Heart left ventricle (tissue), 16 donors: ENCODE measurements around the gene LTB4R. TPM values are rescaled to one million over a fixed set of nuclear protein-coding genes. Genes with fewer than 3 reads are reported as not detected.

Experiments used
- ATAC-seq, 4 donors: fragments of 200-7000 bp; cut with Tn5 transposase; one replicate each; pipeline ENCODE4 v1.9.1; 2020 to 2022; ENCODE audit warnings: moderate library complexity in 4 of 4, mild to moderate bottlenecking in 3 of 4, moderate number of reproducible peaks in 1 of 4
- DNase-seq, 5 donors: peaks; one replicate each; pipeline ENCODE4 v3.0.0-alpha.2; 2020
- H3K27ac ChIP-seq, 12 donors: fragments of 200-600 bp; sonication (generic) in 4 of 12; one replicate each; pipeline versions ENCODE4 v1.5.0 to v1.8.0; 2016 to 2022; ENCODE audit warnings: mild to moderate bottlenecking in 2 of 12
- H3K27me3 ChIP-seq, 9 donors: fragments of 200-600 bp; sonication (generic) in 2 of 9; one replicate each; pipeline versions ENCODE4 v1.5.1 to v1.8.0; 2016 to 2022; ENCODE audit warnings: mild to moderate bottlenecking in 3 of 9
- H3K36me3 ChIP-seq, 9 donors: fragments of 200-600 bp; sonication (generic) in 2 of 9; one replicate each; pipeline versions ENCODE4 v1.5.0 to v1.8.0; 2018 to 2022; ENCODE audit warnings: mild to moderate bottlenecking in 2 of 9
- H3K4me1 ChIP-seq, 12 donors: fragments of 200-600 bp; sonication (generic) in 4 of 12; one replicate each; pipeline versions ENCODE4 v1.5.0 to v1.8.0; 2016 to 2022; ENCODE audit warnings: mild to moderate bottlenecking in 3 of 12
- H3K4me3 ChIP-seq, 12 donors: fragments of 200-600 bp; sonication (generic) in 4 of 12; one replicate each; pipeline versions ENCODE4 v1.5.0 to v1.8.0; 2017 to 2022; ENCODE audit warnings: mild to moderate bottlenecking in 9 of 12, moderate library complexity in 4 of 12
- H3K9me3 ChIP-seq, 12 donors: fragments of 200-600 bp; sonication (generic) in 4 of 12; one replicate each; pipeline versions ENCODE4 v1.5.0 to v1.8.0; 2016 to 2022; ENCODE audit warnings: mild to moderate bottlenecking in 1 of 12
- POLR2A ChIP-seq, 2 donors: fragments of 450-650 bp; IDR thresholded peaks; one replicate each; pipeline ENCODE4 v1.6.1; 2017; ENCODE audit warnings: antibody characterized with exemption in 2 of 2, mild to moderate bottlenecking in 2 of 2, moderate library complexity in 2 of 2
- WGBS, 4 donors: extraction: QIAGEN DNeasy Blood & Tissue Kit in 2 of 4; methylation state at CpG; one replicate each; pipeline versions ENCODE4 v1.1.5 to v1.1.7; 2013 to 2018; 5-methylcytosine and 5-hydroxymethylcytosine counted together
- intact Hi-C, 10 donors: fragments of 100-400 bp; cut with DNase I; formaldehyde crosslinking; loops; one replicate each; pipeline versions ENCODE4 v1.11.1 to v1.14.2; 2022
- polyA plus RNA-seq, 2 donors: library from polyadenylated mRNA; stranded (reverse); fragments of 200-250 nt; gene quantifications; one replicate each; pipeline ENCODE4 v1.2.3, GENCODE V29; 2013
- total RNA-seq, 9 donors: library from RNA; depleted of rRNA in 2 of 9; stranded (reverse); fragments of >200 nt in 2 of 9; fragmentation: NEBNext Ultra II Directional in 3 of 9; extraction: Animal tissue kit (Norgen Biotek cat#: 25700) in 3 of 9; gene quantifications; one replicate each; pipeline versions ENCODE4 v1.1.0 to v1.2.4, GENCODE V29; 2016 to 2023
- TF ChIP-seq, protein P1 (sequence below), 12 donors: fragments of 200-600 bp; sonication (generic) in 4 of 12; IDR thresholded peaks; one replicate each; pipeline versions ENCODE4 v1.5.0 to v1.8.0; 2018 to 2022; ENCODE audit warnings: antibody characterized with exemption in 12 of 12, mild to moderate bottlenecking in 5 of 12
- donor health status: ischemic (EF 13 %, LVEDD 7.1; RV severe dilation, severe dysfunction).
- donor health status: healthy with polysubstance abuse.
- donor health status: DM: no; HTN: yes; CAD: no.
- donor health status: DM: no; HTN: no; CAD: no.
- donor health status: ischemic (EF 25% LVEDD 6.9; RV normal size, moderate dysfunction).
- donor health status: ischemic (EF 25% LVEDD 5.7; RV mildly dilated, moderate dysfunction).
- donor health status: healthy.
- donor health status: DM: yes; HTN: yes; CAD: no.
- donor health status: ischemic (EF 35%, LVEDD 5.7; RV mildly dilated, moderate dysfunction).
- donor health status: nonischemic (EF 11% LVEDD 7.7; RV severe dilation, severe dysfunction).
- donor health status: DM: yes; HTN: yes; CAD: no.
- donor health status: PGD.
- donor health status: ischemic (EF 29% LVEDD 5.4; RV normal size, mild dysfunction).
- donor health status: nonischemic (EF 23%, LVEDD 6.1; RV moderate dilation, normal function).

LTB4R gene
- total and polyA plus RNA-seq, 11 donors: 0.92 to 8.8 (median 1.7) TPM

DNA sequence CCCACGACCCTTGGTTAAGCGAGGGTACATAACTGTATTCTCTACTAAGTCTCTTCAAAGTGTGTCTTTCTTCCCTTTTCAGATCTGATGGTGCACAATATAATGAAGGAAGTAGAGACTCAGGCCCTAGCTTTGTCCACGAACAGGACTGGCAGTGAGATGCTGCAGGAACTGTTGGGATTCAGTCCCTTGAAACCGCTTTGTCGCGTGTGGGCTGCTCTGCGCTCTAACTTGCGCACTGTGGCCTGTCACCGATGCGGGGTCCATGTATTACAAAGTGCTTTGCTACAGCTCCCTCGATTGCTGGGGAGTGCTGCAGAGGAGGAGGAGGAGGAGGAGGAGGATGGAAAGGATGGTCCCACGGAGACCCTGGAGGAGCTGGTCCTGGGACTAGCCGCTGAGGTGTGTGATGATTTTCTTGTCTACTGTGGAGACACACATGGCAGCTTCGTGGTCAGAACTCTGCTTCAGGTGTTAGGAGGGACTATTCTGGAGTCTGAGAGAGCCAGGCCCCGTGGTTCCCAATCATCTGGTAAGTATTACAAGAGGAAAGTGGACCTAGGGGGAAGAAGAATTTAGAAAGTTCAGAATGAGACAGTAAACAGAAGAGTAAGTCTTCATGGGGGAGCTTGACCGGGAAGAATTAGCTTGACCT lies 10.8 kb upstream of the LTB4R start:
- peaks cover 0 to 40% (median 24%) of the 10 kb centered on the region in 12 donors for H3K4me1 ChIP-seq
- no peaks in the 10 kb centered on the region for H3K27me3 ChIP-seq
- H3K36me3 ChIP-seq: peaks cover 0 to 57% (median 52%) of the 10 kb centered on the region in 9 donors
- ATAC-seq: no peak
- DNase-seq: no peak
- WGBS, 4 donors: 28 to 33% (median 29%) methylated on average over 16 of the region's 16 CpGs
- H3K4me3 ChIP-seq: peak overlapping the region; percentile 75 to 99 (median 95)
- no peaks in the 10 kb centered on the region for H3K9me3 ChIP-seq
- no peak for TF ChIP-seq POLR2A (IDR thresholded peaks at IDR 0.05)
- TF ChIP-seq, protein P1, sequence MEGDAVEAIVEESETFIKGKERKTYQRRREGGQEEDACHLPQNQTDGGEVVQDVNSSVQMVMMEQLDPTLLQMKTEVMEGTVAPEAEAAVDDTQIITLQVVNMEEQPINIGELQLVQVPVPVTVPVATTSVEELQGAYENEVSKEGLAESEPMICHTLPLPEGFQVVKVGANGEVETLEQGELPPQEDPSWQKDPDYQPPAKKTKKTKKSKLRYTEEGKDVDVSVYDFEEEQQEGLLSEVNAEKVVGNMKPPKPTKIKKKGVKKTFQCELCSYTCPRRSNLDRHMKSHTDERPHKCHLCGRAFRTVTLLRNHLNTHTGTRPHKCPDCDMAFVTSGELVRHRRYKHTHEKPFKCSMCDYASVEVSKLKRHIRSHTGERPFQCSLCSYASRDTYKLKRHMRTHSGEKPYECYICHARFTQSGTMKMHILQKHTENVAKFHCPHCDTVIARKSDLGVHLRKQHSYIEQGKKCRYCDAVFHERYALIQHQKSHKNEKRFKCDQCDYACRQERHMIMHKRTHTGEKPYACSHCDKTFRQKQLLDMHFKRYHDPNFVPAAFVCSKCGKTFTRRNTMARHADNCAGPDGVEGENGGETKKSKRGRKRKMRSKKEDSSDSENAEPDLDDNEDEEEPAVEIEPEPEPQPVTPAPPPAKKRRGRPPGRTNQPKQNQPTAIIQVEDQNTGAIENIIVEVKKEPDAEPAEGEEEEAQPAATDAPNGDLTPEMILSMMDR (IDR thresholded peaks at IDR 0.05): no peak
- peak overlapping the region; percentile 1 to 91 (median 80) for H3K27ac ChIP-seq
- intact Hi-C loops: no loop called here

DNA sequence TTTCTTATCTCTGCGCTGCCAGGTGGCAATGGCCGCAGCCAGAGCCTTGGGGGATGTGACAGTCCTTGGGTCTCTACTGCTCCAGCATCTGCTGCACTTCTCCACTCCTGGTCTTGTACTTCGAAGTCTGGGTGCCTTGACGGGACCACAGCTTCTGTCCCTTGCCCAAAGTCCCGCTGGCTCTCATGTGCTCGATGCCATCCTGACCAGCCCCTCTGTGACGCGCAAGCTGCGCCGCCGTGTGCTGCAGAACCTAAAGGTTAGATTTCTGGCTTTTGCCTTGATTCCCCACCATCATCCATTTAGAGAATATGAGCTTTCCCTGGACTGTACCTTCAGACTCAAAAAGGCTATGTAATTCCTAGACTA lies 7.3 kb upstream of the LTB4R start:
- H3K27me3 ChIP-seq: no peaks in the 10 kb centered on the region
- peaks cover 0 to 32% (median 16%) of the 10 kb centered on the region in 12 donors for H3K4me1 ChIP-seq
- peaks cover 0 to 69% (median 64%) of the 10 kb centered on the region in 9 donors for H3K36me3 ChIP-seq
- no peak overlapping the region for H3K4me3 ChIP-seq
- TF ChIP-seq, protein P1 (IDR thresholded peaks at IDR 0.05): no peak
- no peak for TF ChIP-seq POLR2A (IDR thresholded peaks at IDR 0.05)
- H3K27ac ChIP-seq: no peak overlapping the region
- 96 to 98% (median 97%) methylated on average over 11 of the region's 11 CpGs for WGBS, 4 donors
- ATAC-seq (no peak), DNase-seq (no peak)
- intact Hi-C loops: no loop called here
- H3K9me3 ChIP-seq: no peaks in the 10 kb centered on the region

DNA sequence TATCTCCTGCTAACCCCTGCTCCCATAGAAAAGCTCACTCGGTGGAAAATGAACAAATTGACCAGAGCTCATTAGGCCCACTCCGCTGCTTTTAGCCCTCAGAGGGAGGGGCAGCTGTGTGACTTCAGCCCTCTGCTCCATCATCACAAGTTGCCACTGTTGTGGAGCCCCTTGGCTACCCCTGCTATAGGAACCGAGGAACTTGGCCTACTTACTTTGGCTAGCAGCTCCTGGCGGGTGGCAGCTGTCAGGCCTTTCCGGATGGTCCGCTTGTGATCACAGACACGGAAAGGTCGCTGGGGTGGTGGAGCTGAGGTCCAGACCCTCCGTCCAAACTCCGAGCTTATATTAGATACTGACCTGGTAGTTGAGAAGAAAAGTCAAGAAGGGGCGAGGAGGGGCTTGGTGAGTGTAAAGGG lies 4.1 kb upstream of the LTB4R start:
- H3K9me3 ChIP-seq: no peaks in the 10 kb centered on the region
- H3K36me3 ChIP-seq: peaks cover 0 to 58% (median 52%) of the 10 kb centered on the region in 9 donors
- DNase-seq (peak in 1 of 5 donors; percentile 14), ATAC-seq (no peak)
- no peaks in the 10 kb centered on the region for H3K27me3 ChIP-seq
- H3K27ac ChIP-seq: no peak overlapping the region
- whole genome bisulfite sequencing, 4 donors: 80 to 85% (median 84%) methylated on average over 11 of the region's 11 CpGs
- no peak overlapping the region for H3K4me3 ChIP-seq
- peaks cover 5 to 46% (median 26%) of the 10 kb centered on the region in 12 donors for H3K4me1 ChIP-seq
- TF ChIP-seq, protein P1 (IDR thresholded peaks at IDR 0.05): no peak
- no peak for TF ChIP-seq POLR2A (IDR thresholded peaks at IDR 0.05)
- intact Hi-C loops: no loop called here

DNA sequence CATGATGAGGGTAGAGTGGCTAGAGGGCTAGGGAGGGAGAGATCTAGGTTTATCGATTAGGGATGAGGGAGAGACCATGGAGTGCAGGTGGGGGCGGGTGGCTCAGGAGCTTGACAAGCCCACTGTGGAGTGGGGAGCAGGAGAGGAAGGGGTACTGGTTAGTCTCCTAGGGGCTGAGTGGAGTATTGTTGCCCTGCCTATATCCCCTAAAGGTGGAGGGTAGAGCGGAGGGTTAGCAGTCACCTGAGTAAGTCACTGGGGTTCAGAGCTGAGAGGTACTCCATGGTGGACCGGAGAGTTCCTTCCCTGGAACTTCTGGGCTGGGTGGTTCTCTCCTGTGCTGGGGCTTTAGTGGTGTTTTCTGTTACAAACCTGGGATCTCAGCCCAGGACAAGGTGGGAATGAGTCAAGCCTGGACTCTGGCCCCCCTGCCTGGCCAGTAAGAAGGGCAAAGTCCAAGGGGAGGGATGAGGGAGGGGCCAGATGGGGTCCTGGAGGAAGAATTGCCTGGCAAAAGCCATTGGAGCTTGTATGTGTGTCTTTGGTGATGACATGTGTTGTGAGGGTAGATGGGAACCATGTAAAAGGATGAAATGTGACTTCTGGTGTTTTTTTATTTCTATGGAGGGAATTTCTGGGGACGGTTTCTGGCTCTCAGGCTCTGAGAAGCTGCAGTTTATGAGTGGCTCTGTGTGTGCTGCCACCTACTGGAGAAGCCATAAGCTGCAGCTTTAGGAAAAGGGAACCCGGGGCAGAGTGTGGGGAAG lies 3.5 kb upstream of the LTB4R start, which contains the start of gene CIDEB:
Gene CIDEB (minus strand): TSS at position 403 of the 767 bp plus-strand sequence. CDS start 119 bp downstream, at position 284.
- Histone ChIP-seq H3K27ac (no peak within 1 kb of the TSS), H3K9me3 (no peaks in the 10 kb centered on the region), H3K4me1 (peaks cover 9 to 52% (median 32%) of the 10 kb centered on the region in 12 donors), H3K36me3 (peaks cover 0 to 52% (median 46%) of the 10 kb centered on the region in 9 donors), H3K4me3 (no peak within 1 kb of the TSS), H3K27me3 (no peaks in the 10 kb centered on the region)
- TF ChIP-seq, protein P1 (IDR thresholded peaks at IDR 0.05): peak; percentile 79 to 96 (median 90)
- TF ChIP-seq POLR2A (IDR thresholded peaks at IDR 0.05): no peak
- intact Hi-C loops: no loop called here
- ATAC-seq (peak in 3 of 4 donors; percentile 3 to 23 (median 13)), DNase-seq (peak in 3 of 5 donors; percentile 42 to 59 (median 58))
- 56 to 63% (median 61%) methylated on average over 6 of the region's 6 CpGs for WGBS, 4 donors
